ENCODE measurements around the gene SRGAP1.

GRCh38 chr12:63805704-63806672 lies 38.5 kb upstream of the SRGAP1 start:
- TF ChIP-seq TEAD4 (IDR thresholded peaks at IDR 0.05; ENCODE audit: low read depth, low read length) (no peak), POLR2AphosphoS5 (IDR thresholded peaks at IDR 0.05; ENCODE audit: low read depth, low read length) (no peak), CTCF (IDR thresholded peaks at IDR 0.05; ENCODE audit: control extremely low read depth in 1 of 3, insufficient read depth in 1 of 3, low read depth in 1 of 3, low read length in 3 of 3) (no peak), CEBPB (IDR thresholded peaks at IDR 0.05; ENCODE audit: low read depth, low read length) (no peak)
